ENCODE results near the gene TRIM26. TPM values are rescaled to one million over a fixed set of nuclear protein-coding genes. Genes with fewer than 3 reads are reported as not detected.
"Not testable (repeated sequence)": the region's sequence is repeated elsewhere in the genome, so short reads cannot be mapped to it uniquely, and the experiment has no call there.

The TRIM26 gene, protein sequence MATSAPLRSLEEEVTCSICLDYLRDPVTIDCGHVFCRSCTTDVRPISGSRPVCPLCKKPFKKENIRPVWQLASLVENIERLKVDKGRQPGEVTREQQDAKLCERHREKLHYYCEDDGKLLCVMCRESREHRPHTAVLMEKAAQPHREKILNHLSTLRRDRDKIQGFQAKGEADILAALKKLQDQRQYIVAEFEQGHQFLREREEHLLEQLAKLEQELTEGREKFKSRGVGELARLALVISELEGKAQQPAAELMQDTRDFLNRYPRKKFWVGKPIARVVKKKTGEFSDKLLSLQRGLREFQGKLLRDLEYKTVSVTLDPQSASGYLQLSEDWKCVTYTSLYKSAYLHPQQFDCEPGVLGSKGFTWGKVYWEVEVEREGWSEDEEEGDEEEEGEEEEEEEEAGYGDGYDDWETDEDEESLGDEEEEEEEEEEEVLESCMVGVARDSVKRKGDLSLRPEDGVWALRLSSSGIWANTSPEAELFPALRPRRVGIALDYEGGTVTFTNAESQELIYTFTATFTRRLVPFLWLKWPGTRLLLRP
- total RNA-seq = 10 to 100 TPM; 40.4 to 57.4 (median 50.7) TPM

- DNase-seq (ENCODE audit: low spot score in 2 of 2) = peak; percentile 98 to 100
- 0% methylated on average over 53 to 57 of the region's 59 CpGs for whole genome bisulfite sequencing, 2 donors
- intact Hi-C loops (cut with DNase I; ENCODE audit: low total_unique reads) = no loop called here
- TF ChIP-seq, protein P1, sequence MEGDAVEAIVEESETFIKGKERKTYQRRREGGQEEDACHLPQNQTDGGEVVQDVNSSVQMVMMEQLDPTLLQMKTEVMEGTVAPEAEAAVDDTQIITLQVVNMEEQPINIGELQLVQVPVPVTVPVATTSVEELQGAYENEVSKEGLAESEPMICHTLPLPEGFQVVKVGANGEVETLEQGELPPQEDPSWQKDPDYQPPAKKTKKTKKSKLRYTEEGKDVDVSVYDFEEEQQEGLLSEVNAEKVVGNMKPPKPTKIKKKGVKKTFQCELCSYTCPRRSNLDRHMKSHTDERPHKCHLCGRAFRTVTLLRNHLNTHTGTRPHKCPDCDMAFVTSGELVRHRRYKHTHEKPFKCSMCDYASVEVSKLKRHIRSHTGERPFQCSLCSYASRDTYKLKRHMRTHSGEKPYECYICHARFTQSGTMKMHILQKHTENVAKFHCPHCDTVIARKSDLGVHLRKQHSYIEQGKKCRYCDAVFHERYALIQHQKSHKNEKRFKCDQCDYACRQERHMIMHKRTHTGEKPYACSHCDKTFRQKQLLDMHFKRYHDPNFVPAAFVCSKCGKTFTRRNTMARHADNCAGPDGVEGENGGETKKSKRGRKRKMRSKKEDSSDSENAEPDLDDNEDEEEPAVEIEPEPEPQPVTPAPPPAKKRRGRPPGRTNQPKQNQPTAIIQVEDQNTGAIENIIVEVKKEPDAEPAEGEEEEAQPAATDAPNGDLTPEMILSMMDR (IDR thresholded peaks at IDR 0.05) = no peak
- TF ChIP-seq POLR2A (IDR thresholded peaks at IDR 0.05) = peak in 1 of 2 donors; percentile 84
- H3K4me3 ChIP-seq (ENCODE audit: low read depth, poor library complexity, severe bottlenecking) = peak within 1 kb of the TSS; percentile 47
Observed at GRCh38 chr6:30212865-30213666, at the start of gene TRIM26. TRIM26 (minus strand) TSS chr6:30213406; CDS start chr6:30199103, 14,303 bp downstream.

DNA sequence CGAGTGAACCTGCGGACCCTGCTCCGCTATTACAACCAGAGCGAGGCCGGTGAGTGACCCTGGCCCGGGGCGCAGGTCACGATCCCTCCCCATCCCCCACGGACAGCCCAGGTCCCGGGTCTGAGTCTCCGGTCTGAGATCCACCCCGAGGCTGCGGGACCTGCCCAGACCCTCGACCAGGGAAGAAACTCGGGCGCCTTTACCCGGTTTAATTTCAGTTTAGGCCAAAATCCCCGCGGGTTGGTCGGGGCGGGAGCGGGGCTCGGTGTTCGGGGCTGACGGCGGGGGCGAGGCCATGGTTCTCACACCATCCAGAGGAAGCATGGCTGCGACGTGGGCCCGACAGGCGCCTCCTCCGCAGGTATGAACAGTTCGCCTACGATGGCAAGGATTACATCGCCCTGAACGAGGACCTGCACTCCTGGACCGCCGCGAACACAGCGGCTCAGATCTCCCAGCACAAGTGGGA, 46.9 kb upstream of the TRIM26 start:
- WGBS, 2 donors = 0 to 17% methylated on average over 2 to 40 of the region's 40 CpGs
- TF ChIP-seq POLR2A (IDR thresholded peaks at IDR 0.05) = no peak
- TF ChIP-seq, protein P1 (IDR thresholded peaks at IDR 0.05) = no peak
- no peak for DNase-seq (ENCODE audit: low spot score in 2 of 2)
- H3K4me3 ChIP-seq (ENCODE audit: low read depth, poor library complexity, severe bottlenecking) = peak overlapping the region; percentile 59
- intact Hi-C loops (cut with DNase I; ENCODE audit: low total_unique reads) = no loop called here

DNA sequence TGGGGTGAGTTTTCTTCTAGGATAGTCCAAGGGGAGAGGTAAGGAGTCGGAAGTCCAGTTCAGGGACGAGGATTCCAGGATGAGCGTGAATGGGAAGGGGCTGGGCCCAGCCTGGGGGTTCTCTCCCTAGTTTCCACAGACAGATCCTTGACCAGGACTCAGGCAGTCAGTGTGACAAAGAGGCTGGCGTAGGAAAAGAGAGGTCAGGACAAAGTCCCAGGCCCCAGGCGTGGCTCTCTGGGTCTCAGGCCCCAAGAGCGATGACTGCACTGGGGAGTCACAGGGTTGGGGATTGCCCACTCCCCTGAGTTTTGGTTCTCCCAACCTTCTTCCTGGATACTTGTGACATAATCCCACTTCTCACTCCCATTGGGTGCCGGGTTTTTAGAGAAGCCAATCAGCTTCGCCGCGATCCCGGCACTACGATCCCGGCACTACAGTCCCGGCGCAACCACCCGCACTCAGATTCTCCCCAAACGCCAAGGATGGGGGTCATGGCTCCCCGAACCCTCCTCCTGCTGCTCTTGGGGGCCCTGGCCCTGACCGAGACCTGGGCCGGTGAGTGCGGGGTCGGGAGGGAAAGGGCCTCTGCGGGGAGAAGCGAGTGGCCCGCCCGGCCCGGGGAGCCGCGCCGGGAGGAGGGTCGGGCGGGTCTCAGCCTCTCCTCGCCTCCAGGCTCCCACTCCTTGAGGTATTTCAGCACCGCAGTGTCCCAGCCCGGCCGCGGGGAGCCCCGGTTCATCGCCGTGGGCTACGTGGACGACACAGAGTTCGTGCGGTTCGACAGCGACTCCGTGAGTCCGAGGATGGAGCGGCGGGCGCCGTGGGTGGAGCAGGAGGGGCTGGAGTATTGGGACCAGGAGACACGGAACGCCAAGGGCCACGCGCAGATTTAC, 46.2 kb upstream of the TRIM26 start:
- peak; percentile 55 to 95 for DNase-seq (ENCODE audit: low spot score in 2 of 2)
- TF ChIP-seq, protein P1 (IDR thresholded peaks at IDR 0.05) = no peak
- TF ChIP-seq POLR2A (IDR thresholded peaks at IDR 0.05) = no peak
- 3 to 6% methylated on average over 35 to 52 of the region's 56 CpGs for WGBS, 2 donors
- H3K4me3 ChIP-seq (ENCODE audit: low read depth, poor library complexity, severe bottlenecking) = peak overlapping the region; percentile 59
- intact Hi-C loops (cut with DNase I; ENCODE audit: low total_unique reads) = no loop called here

GRCh38 chr6:30258204-30258603, 45.0 kb upstream of the TRIM26 start:
- intact Hi-C loops (cut with DNase I; ENCODE audit: low total_unique reads) = no loop called here
- TF ChIP-seq, protein P1 (IDR thresholded peaks at IDR 0.05) = no peak
- no peak for TF ChIP-seq POLR2A (IDR thresholded peaks at IDR 0.05)
- WGBS, 2 donors = 66 to 67% methylated on average over 3 of the region's 3 CpGs

GRCh38 chr6:30252417-30252816, 39.2 kb upstream of the TRIM26 start:
- whole genome bisulfite sequencing, 2 donors = 86 to 88% methylated on average over 1 of the region's 1 CpG
- H3K4me3 ChIP-seq (ENCODE audit: low read depth, poor library complexity, severe bottlenecking); intact Hi-C loops (cut with DNase I; ENCODE audit: low total_unique reads); DNase-seq (ENCODE audit: low spot score in 2 of 2): not testable (repeated sequence)

More at GRCh38 chr6:30258204-30258603, 45.0 kb upstream of the TRIM26 start:
- H3K4me3 ChIP-seq (ENCODE audit: low read depth, poor library complexity, severe bottlenecking) = no peak overlapping the region
- no peak for DNase-seq (ENCODE audit: low spot score in 2 of 2)

Measured in lower leg skin (tissue), 4 donors.